Stimulated activated CD8-positive, alpha-beta memory T cell treated with anti-CD3 and anti-CD28 coated beads, Interleukin-12 subunit alpha, Interleukin-12 subunit beta, amount 100 ng/mL, for 4 hours (primary cell): ENCODE data around the gene DDC.
A peak's percentile ranks its signal among the peaks of the same experiment; 100 is the strongest.
"Not testable (repeated sequence)": the region's sequence is repeated elsewhere in the genome, so short reads cannot be mapped to it uniquely, and the experiment has no call there.

Experiments
- DNase-seq: peaks from one replicate; pipeline ENCODE4 v3.0.0-alpha.2; 2020; ENCODE audit warnings: low read depth

The DDC gene

DNA sequence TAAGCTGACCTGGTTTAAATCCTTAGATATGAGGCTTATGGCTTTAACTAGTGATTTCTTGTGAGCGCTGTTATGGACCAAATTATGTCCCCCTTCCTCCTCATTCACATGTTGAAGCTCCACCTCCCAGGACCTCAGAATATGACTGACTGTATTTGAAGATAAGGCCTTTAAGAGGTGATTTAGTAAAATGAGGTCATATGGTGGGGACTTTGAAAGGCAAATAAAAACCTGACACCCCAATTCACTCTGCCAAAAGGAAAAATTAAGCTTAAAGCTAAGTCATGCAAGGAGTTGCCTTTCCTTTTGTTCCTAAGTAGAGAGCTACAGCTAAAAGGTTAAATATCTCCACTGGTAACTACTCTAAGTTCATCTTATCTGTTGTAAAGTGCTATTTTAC, 78.7 kb downstream of the DDC start:
- DNase-seq = no peak

DNA sequence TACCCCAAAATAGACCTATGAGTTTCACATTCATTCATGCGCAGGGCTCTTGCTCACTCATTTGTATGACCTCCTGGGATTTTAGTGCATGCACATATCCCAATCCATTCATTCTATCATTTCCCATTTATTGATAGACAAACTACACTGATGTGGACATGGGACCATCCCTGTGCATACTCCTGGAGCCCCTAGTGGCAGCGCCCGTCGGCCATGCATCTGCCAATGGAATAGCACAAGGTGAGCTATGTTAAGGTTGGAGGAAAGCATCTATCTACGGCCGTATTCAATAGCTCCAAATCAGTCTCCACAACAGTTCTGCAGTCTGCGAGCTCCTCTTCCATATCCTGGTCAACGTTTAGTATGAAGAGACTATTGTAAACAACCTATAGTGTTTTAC, 83.3 kb downstream of the DDC start:
- DNase-seq = no peak

DNA sequence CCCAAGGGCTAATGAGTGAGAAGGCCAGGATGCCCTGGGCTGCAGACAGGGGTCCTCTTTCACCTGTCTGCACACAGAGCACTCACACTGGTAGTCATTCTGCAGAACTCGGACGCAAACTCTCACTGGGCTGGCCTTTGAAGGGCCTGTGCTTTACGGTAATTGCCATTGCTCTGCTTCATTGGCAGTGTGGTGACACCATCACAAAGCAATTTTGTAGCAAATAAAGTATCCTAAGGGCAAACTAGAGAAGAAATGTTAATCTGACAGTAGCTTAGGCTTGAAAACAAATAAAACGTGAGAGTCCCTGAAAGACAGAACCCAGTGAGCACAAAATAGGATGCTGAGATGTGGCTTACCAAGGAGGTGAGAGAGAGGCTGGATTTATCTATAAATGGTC, 84.4 kb downstream of the DDC start:
- DNase-seq = no peak

DNA sequence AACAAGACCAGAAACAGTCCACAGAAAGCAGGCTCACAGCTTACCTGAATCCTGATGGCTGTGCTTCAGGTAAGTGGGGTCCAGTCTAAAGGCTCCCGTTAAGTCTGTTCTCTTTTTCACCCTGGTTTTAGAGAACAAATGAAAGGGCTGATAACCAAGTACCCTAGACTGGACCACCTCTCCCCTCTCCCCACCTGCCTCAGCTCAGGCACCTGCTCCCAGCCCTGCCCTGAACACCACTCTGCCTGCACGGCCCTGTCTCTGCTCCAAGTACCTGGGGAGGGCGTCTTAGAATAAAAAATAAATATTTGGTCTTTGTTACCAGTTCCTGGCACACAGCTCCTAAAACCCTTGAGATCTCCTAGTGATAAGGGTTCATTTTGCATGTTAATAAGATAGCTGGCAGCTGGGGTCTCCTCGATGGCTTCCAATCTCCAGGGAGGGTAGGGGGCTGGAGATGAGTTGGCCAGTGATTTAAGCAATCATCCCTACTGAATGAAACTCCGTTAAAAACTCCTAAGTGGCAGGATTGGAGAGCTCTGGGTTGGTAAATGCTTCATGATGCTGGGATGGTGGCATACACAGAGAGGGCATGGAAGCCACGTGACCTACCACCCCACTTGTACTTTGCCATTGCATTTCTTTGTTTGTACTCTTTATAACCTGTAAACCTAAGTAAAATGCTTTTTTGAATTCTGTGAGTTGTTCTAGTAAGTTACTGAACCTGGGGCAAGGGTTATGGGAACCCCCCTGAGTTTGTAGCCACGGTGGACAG, 85.3 kb downstream of the DDC start:
- no peak for DNase-seq

DNA sequence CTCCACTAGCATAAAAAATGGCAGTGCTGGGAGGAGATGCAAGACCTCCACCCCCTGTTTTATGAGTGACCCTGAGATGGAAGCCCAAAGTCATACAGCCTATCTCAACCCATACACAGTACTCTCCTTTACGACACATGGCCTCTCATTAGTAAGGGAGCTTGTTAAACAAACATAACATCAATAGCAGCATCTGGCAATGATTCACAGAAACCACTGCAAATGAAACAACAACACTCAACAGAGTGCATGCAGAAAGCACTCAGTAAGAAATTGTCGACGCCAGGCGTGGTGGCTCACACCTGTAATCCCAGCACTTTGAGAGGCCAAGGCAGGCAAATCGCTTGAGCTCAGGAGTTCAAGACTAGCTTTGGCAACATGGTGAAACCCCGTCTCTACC, 87.6 kb downstream of the DDC start:
- DNase-seq = no peak

DNA sequence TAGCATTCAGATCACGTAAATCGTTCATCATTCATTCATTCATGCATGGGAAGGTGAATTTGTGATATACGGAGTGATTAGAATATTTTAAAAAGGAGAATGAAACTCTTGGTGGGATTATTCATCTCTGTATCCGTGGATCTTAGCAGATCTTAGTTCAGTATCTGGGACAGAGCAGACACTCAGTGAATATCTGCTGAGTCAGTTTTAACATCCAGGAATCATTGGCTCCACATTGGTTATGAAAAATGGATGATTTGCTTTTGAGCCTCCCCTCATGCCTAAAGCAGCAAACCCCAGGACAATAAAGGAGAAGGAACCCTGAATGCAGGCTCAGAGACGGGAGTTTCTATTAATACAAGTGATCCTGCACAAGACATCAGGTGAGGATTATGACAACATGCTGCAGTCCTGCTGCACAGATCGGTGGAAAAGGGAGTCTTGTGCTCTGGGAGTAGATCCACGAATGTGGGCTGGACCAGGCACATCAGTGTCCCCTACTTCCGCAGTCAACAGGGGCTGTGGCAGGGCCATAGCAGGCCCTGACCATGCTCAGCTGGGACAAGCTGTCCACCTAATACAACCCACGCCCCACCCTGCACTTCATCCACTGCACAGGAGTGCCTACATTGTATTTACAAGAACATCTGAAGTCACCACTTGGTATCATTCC, 88.1 kb downstream of the DDC start:
- no peak for DNase-seq

DNA sequence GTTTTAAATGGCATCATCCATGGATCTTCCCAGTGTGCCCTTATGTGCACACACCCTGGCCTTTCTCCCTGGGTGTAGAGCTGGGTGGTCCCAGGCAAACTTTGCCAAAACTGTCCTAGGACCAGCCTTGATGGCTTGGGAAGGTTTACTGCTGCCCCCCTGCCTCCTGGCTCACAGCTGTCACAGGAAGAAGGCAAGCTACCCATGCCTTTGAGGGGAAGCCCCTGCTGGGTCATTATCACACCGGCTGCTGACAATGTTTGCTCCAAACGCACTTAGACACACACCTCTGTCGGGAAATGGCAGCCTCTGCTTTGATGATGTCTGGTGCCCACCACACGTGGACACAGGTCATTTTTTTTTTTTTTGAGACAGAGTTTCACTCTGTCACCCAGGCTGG, 89.9 kb downstream of the DDC start:
- no peak for DNase-seq

DNA sequence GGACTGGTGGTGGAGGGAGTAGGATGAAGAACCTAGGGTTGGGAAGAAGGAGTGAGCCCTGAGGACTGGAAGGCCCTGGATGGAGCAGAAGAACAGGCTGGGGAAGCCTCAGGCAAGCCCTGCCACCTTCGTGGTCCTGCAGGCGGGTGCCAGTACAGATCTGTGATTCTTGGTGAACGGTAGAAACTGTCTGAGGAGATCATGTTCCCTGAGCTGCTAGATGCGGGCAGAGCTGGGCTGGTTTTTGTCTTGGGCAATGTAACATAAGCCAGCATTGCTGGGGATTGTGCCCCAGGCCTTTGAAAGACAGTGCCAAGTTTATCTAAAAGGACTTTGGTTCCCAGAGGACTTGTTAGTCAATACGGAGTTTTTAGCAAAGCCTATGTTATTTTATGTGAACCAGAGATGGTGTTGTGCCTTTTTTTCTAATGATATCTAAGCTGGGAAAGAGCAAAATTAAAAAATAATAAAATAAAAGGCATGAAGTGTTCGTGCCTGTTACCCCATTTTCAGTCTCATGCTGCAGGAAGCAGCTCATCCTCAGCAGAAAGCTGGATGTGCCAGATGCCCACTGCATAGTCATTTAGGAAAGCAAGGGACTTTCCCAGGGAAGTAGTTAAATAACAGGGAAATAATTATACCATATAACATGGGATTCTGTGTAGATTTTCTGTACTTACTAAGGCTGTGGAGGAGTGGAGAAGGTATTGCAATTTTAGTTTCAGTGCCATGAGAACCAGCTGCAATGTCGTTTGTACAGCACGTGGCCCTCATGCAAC, 90.6 kb downstream of the DDC start:
- DNase-seq = no peak

DNA sequence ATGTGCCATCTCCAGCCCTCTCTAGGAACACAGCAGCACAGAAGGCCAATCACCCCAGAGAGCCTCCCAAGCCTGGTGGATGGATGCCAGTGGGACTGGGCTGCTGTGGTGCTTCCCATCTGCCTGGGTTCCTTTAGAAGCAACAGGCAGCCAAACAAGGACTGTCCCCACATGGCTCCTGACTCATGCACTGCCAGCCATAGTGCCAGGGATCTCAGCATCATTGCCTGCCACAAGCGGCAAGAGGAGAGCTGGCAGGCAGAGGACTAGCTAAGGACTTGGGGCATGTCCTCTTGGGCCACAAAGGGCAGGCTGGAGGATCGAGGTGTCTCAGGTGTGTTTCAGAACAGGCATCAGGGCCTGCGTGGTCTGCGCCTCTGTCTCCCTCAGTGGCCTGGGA, 91.7 kb downstream of the DDC start:
- DNase-seq = no peak

DNA sequence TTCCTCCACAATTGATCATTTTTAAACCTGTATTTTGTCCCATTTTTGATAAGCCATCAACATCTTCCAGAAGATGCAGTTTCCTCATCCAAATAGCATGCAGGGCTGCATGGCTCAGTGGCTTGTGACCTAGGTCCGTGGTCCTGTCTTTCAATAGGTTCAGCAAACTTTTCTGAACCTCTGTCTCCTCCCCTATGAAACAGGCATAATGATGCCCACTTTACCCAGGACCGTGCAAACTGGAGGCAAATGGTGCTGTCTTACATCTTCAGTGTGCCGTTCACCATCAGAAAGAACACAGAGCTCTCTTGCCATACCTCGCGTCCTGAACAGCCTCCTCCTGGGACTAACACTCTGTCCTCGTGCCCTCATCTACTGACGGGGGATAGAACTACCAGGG, 92.8 kb downstream of the DDC start:
- no peak for DNase-seq

DNA sequence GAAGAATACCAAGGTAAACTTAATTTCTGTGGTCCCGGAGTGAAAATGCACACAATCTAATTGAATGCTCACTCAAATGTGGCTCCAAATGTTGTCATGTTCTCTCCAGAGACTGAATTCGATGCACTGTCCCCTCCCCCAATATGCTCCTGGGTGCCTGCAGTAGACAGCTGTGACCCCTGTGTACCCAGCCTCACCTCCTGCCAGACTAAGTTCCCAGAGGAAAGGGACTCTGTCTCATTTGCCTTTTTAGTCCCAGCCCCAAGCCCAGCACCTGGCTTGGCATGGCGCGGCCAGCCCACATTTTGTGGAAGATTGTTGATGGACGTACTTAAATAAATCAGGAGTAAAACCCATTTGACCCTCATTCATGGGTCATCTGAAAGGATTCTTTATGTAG, 93.2 kb downstream of the DDC start:
- DNase-seq = no peak

DNA sequence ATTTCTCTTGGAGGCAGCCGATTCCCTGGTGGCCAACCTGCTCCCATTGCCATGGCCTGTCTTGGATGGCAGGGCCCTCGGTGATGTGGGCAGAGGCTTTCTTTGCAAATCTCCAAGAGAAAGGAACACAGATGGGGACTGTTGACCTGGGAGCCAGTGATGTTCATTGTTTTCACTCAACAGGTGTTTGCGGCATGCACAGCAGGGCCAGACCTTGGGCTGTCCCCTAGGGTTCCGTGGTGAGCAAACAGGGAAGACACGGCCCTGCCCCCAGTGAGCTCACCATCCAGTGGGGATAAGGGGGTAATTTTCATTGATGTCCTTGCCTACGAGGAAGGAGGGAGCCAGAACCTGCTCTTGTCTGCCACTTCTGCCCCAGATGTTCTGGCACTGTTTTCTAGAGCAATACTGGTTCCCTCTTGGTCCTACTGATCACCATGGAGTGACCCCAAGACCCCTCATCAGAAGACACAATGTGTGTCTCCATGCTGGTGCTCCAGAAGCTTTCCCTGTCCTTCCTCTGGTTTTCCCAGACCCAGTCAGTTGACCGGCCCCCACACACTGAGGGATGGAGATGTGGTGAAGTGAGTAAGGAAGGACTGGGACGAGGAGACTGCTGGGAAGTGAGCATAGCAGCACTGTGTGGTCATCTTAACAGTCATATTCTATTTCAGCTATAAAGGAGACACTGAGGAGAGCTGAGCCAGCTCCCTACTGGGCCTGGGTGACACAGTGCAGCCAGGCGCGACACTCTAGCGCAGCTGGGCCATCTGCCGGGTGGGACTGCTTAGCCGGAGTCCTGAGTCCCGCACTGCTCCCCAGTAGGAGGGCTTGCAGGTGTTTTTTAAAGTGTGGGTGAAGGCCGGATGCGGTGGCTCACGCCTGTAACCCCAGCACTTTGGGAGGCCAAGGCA, 94.7 kb downstream of the DDC start:
- no peak for DNase-seq

DNA sequence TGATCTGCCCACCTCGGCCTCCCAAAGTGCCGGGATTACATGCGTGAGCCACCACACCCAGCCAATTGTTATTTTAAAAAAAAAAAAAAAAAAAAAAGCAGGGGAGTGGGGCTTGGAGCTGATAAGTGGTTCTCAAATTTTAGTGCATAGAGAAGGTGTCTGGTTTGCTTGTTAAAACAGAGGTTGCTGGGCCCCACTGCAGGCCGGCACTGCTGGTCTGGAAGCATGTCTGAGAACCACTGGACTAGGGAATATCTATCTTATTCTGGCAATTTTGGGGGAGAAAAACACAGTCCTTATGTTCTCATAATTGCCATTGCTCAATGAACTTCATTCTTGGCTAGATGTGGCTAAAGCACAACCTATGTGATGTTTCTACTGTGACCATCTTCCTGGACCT, 96.0 kb downstream of the DDC start:
- no peak for DNase-seq

DNA sequence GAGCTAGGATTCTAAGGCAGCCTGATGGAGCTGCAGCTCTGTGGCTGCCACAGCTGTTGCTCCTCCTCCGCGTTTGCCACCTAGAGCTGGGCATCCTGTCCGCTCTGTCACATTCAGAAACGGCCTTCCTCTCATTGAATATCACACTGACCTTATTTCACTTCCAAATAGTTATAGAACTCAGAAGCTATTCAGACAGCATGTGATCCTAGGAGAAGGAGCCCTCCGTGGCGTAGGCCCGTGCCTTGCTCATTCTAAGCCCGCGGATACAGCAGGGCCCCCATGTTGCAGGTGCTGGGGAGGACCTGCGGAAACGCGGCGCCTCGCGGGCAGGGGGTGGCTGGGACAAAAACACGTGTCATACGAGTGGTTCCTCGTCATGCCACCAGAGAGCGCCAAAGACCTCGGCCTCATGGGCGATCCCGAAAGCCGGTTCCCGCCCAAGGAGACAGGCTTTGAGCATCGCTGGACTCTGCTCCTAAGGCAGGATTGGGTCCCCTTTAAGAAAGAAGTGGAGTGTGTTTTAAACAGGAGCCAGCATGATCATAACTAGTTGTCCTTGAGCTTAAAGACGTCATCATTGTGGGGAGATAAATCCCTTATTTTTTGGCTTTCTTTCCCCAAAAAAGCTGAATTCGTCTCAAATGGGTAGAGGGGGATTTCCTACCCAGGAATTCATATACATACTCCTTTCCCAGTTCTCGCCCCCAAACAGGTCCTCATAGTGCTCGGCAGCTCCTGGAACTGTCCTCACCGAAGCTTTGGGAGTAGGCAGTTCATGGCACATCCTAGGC, 97.2 kb downstream of the DDC start:
- peak; percentile 64 for DNase-seq

DNA sequence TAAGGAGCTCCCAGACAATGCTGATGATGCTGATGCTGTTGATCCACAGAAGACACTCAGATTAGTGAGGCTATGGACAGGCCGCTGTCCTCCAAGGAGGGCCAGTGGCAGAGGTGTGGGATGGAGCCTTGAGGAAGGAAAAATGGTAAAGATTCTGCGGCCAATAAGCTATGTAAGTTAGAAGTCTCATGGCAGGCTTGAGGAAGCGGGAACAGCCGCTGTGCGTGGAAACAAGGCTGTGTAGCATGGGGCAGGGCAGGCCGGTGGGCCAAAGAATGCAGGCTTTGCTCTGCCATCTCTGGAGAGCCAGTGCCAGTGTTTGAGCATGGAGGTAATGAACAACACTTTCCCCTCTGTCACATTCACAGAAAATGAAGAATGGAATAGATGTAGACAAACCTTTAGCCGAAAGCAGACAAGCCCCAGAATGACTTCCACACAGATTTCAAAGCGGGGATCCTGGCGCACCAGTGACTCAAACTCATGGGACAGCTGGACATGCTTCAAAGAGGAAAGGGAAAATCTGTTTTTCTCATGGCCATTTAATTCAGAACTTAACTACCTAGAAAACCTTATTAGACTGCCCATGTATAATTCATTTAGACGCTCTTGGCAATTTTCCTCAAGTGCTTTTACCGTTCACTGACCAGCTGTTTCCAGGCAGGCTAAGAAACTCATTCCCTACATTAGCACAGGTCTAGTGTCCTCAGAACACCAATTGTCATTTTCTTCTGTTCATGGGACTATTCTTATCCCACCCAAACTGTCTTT, 98.2 kb downstream of the DDC start:
- no peak for DNase-seq

DNA sequence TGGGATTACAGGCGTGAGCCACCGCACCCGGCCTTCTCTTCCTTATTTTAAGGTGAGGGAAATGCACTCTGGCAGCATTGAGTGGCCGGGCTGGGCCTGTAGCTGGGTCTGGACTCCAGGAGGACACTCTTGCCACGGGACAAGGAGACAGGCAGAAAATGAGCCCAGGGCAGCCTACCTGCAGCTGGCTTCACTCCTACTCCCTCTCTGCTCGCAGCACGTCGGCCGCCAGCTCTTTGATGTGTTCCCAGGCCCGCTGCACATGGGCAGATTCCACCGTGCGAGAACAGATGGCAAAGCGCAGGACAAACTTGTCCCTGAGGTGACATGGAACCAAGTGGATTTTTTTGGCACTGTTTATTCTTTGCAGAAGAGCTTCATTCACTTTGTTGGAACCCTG, 102.2 kb downstream of the DDC start:
- no peak for DNase-seq

DNA sequence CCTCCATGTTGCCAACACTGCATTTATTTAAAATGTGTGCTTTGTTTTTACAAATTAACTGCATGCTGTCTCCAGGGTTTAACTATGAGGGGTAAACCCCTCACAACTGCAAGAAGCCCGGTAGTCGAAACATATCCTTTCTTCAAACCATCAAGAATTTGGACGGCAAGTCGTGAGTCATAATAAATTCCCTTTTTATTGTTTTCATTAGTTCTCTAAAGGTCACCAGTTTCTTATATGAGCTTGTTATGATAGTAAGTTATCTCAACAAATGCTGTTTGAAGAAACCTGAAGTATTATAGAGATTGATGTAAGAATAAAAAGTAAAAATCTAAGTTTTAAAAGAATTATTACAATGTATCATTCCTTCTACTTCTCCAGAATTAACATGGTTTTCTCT, 102.8 kb downstream of the DDC start:
- DNase-seq = no peak

DNA sequence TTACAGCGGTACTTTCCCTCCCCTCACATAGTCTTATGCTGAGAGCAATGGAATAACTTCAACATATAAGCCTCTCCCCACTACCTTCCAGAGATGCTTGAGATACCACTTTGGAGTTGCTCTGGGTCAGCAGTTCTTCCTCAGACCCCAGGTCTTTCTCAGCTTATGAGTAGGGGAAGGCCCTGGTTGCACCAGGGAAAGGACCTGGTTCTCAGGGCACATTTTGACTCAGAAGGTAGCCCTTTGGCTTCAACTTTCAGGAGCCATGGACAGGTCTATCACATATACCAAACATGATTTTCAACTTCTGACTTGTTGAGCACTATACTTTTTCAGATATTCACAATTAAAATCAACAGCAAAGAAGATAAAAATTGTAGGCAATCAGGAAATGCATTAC, 103.5 kb downstream of the DDC start:
- DNase-seq = no peak

DNA sequence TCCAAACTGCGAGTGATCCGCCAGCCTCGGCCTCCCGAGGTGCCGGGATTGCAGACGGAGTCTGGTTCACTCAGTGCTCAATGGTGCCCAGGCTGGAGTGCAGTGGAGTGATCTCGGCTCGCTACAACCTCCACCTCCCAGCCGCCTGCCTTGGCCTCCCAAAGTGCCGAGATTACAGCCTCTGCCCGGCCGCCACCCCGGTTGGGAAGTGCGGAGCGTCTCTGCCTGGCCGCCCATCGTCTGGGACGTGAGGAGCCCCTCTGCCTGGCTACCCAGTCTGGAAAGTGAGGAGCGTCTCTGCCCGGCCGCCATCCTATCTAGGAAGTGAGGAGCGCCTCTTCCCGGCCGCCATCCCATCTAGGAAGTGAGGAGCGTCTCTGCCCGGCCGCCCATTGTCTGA, 106.0 kb downstream of the DDC start:
- not testable (repeated sequence) for DNase-seq

DNA sequence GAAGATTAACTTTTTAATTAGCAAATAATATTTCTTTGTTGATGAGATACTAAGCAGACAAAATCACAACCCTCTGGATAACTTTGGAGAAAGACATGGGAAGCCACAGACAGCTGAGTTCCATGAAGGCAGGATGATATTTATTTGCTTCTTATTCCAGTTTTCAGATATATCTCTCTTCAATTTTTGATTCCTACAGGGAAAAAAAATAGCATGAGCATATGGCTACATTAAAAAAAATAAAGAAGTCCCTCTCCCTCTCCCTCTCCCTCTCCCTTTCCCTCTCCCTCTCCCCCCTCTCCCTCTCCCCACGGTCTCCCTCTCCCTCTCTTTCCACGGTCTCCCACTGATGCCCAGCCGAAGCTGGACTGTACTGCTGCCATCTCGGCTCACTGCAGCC, 106.6 kb downstream of the DDC start:
- not testable (repeated sequence) for DNase-seq
